K562 (cell line): Measurements from ENCODE around the gene TRMT10A.

Source experiments
- AFF1 ChIP-seq, 2 experiments: fragments of 450-650 bp; IDR thresholded peaks; 2 replicates each; pipeline ENCODE4 v1.6.1; 2018; ENCODE audit warnings: mild to moderate bottlenecking in 2 of 2, low read depth in 1 of 2; ENCODE audit not compliant: partially characterized antibody in 2 of 2
- CBX1 ChIP-seq: sonication (generic); IDR thresholded peaks from 2 replicates; pipeline ENCODE4 v1.6.1; 2016; ENCODE audit warnings: antibody characterized with exemption, low read depth, mild to moderate bottlenecking
- CEBPB ChIP-seq: fragments of 450-650 bp; IDR thresholded peaks from 2 replicates; pipeline ENCODE4 v1.6.1; 2016; ENCODE audit warnings: missing genetic modification characterization, missing compliant biosample characterization
- HCFC1 ChIP-seq: IDR thresholded peaks from 2 replicates; pipeline ENCODE4 v1.6.1; 2012; ENCODE audit warnings: low read depth, low read length, improper control_type of control experiment
- POLR2A ChIP-seq: fragments of 450-650 bp; conservative IDR thresholded peaks from 2 replicates; pipeline ENCODE4 v1.6.1; 2016
- RAD21 ChIP-seq, 2 experiments: fragments of 250-450 bp in 1 of 2; fragments of 450-650 bp in 1 of 2; sonication (Bioruptor Pico) in 1 of 2; formaldehyde crosslinking in 1 of 2; IDR thresholded peaks in 1 of 2; conservative IDR thresholded peaks in 1 of 2; 2 replicates each; pipeline versions ENCODE4 v1.4.0 to v1.8.0; 2020 to 2022; ENCODE audit warnings: mild to moderate bottlenecking in 2 of 2, moderate library complexity in 1 of 2
- SRSF3 ChIP-seq: fragments of 200-400 bp; formaldehyde crosslinking; IDR thresholded peaks from 2 replicates; pipeline ENCODE4 v1.6.1; 2016; ENCODE audit warnings: mild to moderate bottlenecking, low read length, moderate library complexity; ENCODE audit not compliant: insufficient read depth
- TGIF2 ChIP-seq: sonication (generic); formaldehyde crosslinking; IDR thresholded peaks from 2 replicates; pipeline ENCODE4 v1.8.1; 2022; ENCODE audit warnings: mild to moderate bottlenecking, missing genetic modification reagents, moderate library complexity
- YY1 ChIP-seq, 3 experiments: IDR thresholded peaks; 2 replicates each; pipeline ENCODE4 v1.6.1; 2011; ENCODE audit warnings: low read length in 2 of 3, mild to moderate bottlenecking in 2 of 3, moderate library complexity in 2 of 3, borderline replicate concordance in 1 of 3, control low read depth in 1 of 3, low read depth in 1 of 3; ENCODE audit not compliant: insufficient read depth in 3 of 3, insufficient replicate concordance in 2 of 3, control insufficient read depth in 1 of 3, insufficient read length in 1 of 3; ENCODE audit errors: extremely low read depth in 1 of 3
- ZBTB33 ChIP-seq: sonication (generic); formaldehyde crosslinking; IDR thresholded peaks from 2 replicates; pipeline ENCODE4 v1.8.1; 2023; ENCODE audit warnings: mild to moderate bottlenecking, missing genetic modification reagents

- TF ChIP-seq YY1 (IDR thresholded peaks at IDR 0.05; ENCODE audit: borderline replicate concordance in 1 of 3, control insufficient read depth in 1 of 3, extremely low read depth in 1 of 3, insufficient read depth in 3 of 3, insufficient read length in 1 of 3, insufficient replicate concordance in 2 of 3, low read depth in 1 of 3, low read length in 2 of 3) = no peak
- TF ChIP-seq HCFC1 = no peak
- no peak for TF ChIP-seq POLR2A
- no peak for TF ChIP-seq RAD21 (CRISPR knock-in tag; conservative IDR thresholded peaks at IDR 0.05 in 1 of 2, IDR thresholded peaks at IDR 0.05 in 1 of 2)
- no peak for TF ChIP-seq CEBPB (tag)
- no peak for TF ChIP-seq AFF1 (IDR thresholded peaks at IDR 0.05; ENCODE audit: low read depth in 1 of 2, partially characterized antibody in 2 of 2)
- TF ChIP-seq SRSF3 = no peak
- no peak for TF ChIP-seq TGIF2 (CRISPR knock-in tag)
- TF ChIP-seq CBX1 = no peak
- TF ChIP-seq ZBTB33 (CRISPR knock-in tag) = no peak
Observed at GRCh38 chr4:99587309-99587708, 23.5 kb upstream of the TRMT10A start.
